ENCODE measurements around the gene NXPE3.

NXPE3 gene

DNA sequence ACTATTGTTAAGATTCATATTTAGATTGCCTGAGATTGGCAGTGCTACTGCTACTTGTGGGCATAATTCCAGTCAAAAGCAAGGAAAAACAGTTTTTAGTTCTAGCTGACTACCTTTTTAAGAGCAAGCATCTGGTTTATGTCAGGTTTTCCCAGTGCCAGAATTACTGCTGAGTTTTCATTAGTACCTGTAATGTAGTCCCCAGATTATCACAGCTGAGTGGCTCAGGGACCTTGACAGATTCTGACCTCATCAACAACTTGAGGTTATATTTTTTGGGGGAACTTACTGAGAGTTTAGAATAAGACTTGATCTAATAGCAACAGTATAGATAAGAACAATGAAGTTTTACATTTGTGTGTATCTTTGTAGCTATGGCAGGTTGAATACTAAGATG lies 31.0 kb downstream of the NXPE3 start:
- no peak; the same call in 2 of the 3 replicates for ATAC-seq
- no peak for TF ChIP-seq ZFP3 (CRISPR knock-in tag; IDR thresholded peaks at IDR 0.05)
- TF ChIP-seq ISL1 (CRISPR knock-in tag; IDR thresholded peaks at IDR 0.05) = peak; percentile 31

DNA sequence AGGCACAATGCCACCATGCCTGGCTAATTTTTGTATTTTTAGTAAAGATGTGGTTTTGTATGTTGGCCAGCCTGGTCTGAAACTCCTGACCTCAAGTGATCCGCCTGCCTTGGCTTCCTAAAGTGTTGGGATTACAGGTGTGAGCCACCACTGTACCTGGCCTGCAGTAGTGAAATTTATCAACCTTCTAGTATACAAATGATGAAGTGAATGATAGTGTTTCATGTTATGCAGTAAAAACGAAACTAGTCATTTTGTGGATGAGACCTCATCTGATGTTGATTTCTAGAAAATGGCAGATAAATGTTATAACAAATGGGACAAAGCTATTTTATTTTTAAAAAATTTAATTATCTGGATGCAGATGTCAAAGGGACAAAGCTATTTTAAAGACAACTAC lies 32.9 kb downstream of the NXPE3 start:
- TF ChIP-seq TCF4 (CRISPR knock-in tag; IDR thresholded peaks at IDR 0.05; ENCODE audit: borderline replicate concordance) (no peak), ZNF8 (CRISPR knock-in tag; IDR thresholded peaks at IDR 0.05) (no peak), ZNF565 (CRISPR knock-in tag; conservative IDR thresholded peaks at IDR 0.05; ENCODE audit: low read depth) (no peak), ZFP3 (CRISPR knock-in tag; IDR thresholded peaks at IDR 0.05) (no peak), OSR1 (CRISPR knock-in tag; IDR thresholded peaks at IDR 0.05) (no peak), GLIS3 (CRISPR knock-in tag; IDR thresholded peaks at IDR 0.05) (no peak), ZNF70 (CRISPR knock-in tag; IDR thresholded peaks at IDR 0.05) (no peak)
- TF ChIP-seq, protein P1, sequence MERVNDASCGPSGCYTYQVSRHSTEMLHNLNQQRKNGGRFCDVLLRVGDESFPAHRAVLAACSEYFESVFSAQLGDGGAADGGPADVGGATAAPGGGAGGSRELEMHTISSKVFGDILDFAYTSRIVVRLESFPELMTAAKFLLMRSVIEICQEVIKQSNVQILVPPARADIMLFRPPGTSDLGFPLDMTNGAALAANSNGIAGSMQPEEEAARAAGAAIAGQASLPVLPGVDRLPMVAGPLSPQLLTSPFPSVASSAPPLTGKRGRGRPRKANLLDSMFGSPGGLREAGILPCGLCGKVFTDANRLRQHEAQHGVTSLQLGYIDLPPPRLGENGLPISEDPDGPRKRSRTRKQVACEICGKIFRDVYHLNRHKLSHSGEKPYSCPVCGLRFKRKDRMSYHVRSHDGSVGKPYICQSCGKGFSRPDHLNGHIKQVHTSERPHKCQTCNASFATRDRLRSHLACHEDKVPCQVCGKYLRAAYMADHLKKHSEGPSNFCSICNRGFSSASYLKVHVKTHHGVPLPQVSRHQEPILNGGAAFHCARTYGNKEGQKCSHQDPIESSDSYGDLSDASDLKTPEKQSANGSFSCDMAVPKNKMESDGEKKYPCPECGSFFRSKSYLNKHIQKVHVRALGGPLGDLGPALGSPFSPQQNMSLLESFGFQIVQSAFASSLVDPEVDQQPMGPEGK (CRISPR knock-in tag; IDR thresholded peaks at IDR 0.05; ENCODE audit: borderline replicate concordance) = no peak
- TF ChIP-seq, protein P2, sequence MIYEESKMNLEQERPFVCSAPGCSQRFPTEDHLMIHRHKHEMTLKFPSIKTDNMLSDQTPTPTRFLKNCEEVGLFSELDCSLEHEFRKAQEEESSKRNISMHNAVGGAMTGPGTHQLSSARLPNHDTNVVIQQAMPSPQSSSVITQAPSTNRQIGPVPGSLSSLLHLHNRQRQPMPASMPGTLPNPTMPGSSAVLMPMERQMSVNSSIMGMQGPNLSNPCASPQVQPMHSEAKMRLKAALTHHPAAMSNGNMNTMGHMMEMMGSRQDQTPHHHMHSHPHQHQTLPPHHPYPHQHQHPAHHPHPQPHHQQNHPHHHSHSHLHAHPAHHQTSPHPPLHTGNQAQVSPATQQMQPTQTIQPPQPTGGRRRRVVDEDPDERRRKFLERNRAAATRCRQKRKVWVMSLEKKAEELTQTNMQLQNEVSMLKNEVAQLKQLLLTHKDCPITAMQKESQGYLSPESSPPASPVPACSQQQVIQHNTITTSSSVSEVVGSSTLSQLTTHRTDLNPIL (CRISPR knock-in tag; IDR thresholded peaks at IDR 0.05; ENCODE audit: low read depth) = no peak
- ATAC-seq = no peak

- TF ChIP-seq RARB (CRISPR knock-in tag; IDR thresholded peaks at IDR 0.05) = no peak
- no peak for TF ChIP-seq ESRRG (CRISPR knock-in tag; IDR thresholded peaks at IDR 0.05)
- TF ChIP-seq ISL1 (CRISPR knock-in tag; IDR thresholded peaks at IDR 0.05) = no peak
- no peak for TF ChIP-seq ZC3H10 (CRISPR knock-in tag; IDR thresholded peaks at IDR 0.05)
- TF ChIP-seq POU6F1 (CRISPR knock-in tag; IDR thresholded peaks at IDR 0.05; ENCODE audit: borderline replicate concordance, low read depth) = no peak
- TF ChIP-seq, protein P3, sequence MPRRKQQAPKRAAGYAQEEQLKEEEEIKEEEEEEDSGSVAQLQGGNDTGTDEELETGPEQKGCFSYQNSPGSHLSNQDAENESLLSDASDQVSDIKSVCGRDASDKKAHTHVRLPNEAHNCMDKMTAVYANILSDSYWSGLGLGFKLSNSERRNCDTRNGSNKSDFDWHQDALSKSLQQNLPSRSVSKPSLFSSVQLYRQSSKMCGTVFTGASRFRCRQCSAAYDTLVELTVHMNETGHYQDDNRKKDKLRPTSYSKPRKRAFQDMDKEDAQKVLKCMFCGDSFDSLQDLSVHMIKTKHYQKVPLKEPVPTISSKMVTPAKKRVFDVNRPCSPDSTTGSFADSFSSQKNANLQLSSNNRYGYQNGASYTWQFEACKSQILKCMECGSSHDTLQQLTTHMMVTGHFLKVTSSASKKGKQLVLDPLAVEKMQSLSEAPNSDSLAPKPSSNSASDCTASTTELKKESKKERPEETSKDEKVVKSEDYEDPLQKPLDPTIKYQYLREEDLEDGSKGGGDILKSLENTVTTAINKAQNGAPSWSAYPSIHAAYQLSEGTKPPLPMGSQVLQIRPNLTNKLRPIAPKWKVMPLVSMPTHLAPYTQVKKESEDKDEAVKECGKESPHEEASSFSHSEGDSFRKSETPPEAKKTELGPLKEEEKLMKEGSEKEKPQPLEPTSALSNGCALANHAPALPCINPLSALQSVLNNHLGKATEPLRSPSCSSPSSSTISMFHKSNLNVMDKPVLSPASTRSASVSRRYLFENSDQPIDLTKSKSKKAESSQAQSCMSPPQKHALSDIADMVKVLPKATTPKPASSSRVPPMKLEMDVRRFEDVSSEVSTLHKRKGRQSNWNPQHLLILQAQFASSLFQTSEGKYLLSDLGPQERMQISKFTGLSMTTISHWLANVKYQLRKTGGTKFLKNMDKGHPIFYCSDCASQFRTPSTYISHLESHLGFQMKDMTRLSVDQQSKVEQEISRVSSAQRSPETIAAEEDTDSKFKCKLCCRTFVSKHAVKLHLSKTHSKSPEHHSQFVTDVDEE (CRISPR knock-in tag; IDR thresholded peaks at IDR 0.05) = no peak
- no peak for TF ChIP-seq BACH2 (CRISPR knock-in tag; IDR thresholded peaks at IDR 0.05; ENCODE audit: borderline replicate concordance)
- TF ChIP-seq ZNF565 (CRISPR knock-in tag; conservative IDR thresholded peaks at IDR 0.05; ENCODE audit: low read depth) = no peak
- TF ChIP-seq ZNF8 (CRISPR knock-in tag; IDR thresholded peaks at IDR 0.05) = no peak
- no peak for TF ChIP-seq CSRNP3 (CRISPR knock-in tag; IDR thresholded peaks at IDR 0.05)
- TF ChIP-seq TCF4 (CRISPR knock-in tag; IDR thresholded peaks at IDR 0.05; ENCODE audit: borderline replicate concordance) = no peak
- TF ChIP-seq OSR1 (CRISPR knock-in tag; IDR thresholded peaks at IDR 0.05) = no peak
- no peak; the same call in 2 of the 3 replicates for ATAC-seq
Observed at GRCh38 chr3:101812895-101813294, 33.9 kb downstream of the NXPE3 start.

- peak; percentile 41 for ATAC-seq
- TF ChIP-seq ISL1 (CRISPR knock-in tag; IDR thresholded peaks at IDR 0.05) = 0 out of 2 replicates have a peak, but pooled peaks have one; percentile 6
- TF ChIP-seq CSRNP3 (CRISPR knock-in tag; IDR thresholded peaks at IDR 0.05) = 0 out of 2 replicates have a peak, but pooled peaks have one; percentile 57
- TF ChIP-seq ZNF70 (CRISPR knock-in tag; IDR thresholded peaks at IDR 0.05) = no peak
- TF ChIP-seq SNAI2 (CRISPR knock-in tag; IDR thresholded peaks at IDR 0.05) = no peak
- no peak for TF ChIP-seq TOX (CRISPR knock-in tag; IDR thresholded peaks at IDR 0.05; ENCODE audit: borderline replicate concordance)
- TF ChIP-seq ZFP30 (CRISPR knock-in tag; IDR thresholded peaks at IDR 0.05) = no peak
- TF ChIP-seq ZNF8 (CRISPR knock-in tag; IDR thresholded peaks at IDR 0.05) = no peak
- no peak for TF ChIP-seq CSDC2 (CRISPR knock-in tag; IDR thresholded peaks at IDR 0.05)
- no peak for TF ChIP-seq OSR1 (CRISPR knock-in tag; IDR thresholded peaks at IDR 0.05)
- TF ChIP-seq ZFP3 (CRISPR knock-in tag; IDR thresholded peaks at IDR 0.05) = no peak
- 0 out of 2 replicates have a peak, but pooled peaks have one; percentile 25 for TF ChIP-seq TCF4 (CRISPR knock-in tag; IDR thresholded peaks at IDR 0.05; ENCODE audit: borderline replicate concordance)
- TF ChIP-seq, protein P1 (CRISPR knock-in tag; IDR thresholded peaks at IDR 0.05; ENCODE audit: borderline replicate concordance) = no peak
Observed at GRCh38 chr3:101813817-101814440, 34.9 kb downstream of the NXPE3 start.

All from SK-N-SH treated with all-trans-retinoic acid at 6 μM for 48 hours (cell line).